Forelimb muscle (tissue), 1 donor: ENCODE measurements around the gene SYT7. TPM values are rescaled to one million over a fixed set of nuclear protein-coding genes. Genes with fewer than 3 reads are reported as not detected.

ENCODE experiments used
- DNase-seq: peaks from one replicate; pipeline ENCODE4 v3.0.0-alpha.2; 2013; ENCODE audit warnings: low read depth
- polyA plus RNA-seq: library from polyadenylated mRNA; unstranded; fragments of 120-200 nt; gene quantifications from one replicate; pipeline ENCODE4 v1.2.1, GENCODE V29; 2013; ENCODE audit not compliant: insufficient read length

The SYT7 gene
- polyA plus RNA-seq, 1 donor = 3.3 TPM

GRCh38 chr11:61585115-61585514 lies 4.2 kb upstream of the SYT7 start:
- DNase-seq = no peak

- no peak for DNase-seq
Observed at GRCh38 chr11:61581931-61582330, 1.1 kb upstream of the SYT7 start.

GRCh38 chr11:61580271-61580888 lies 496 bp downstream of the SYT7 start:
- DNase-seq = no peak

GRCh38 chr11:61579676-61580270 lies 1.1 kb downstream of the SYT7 start:
- DNase-seq = no peak

GRCh38 chr11:61578819-61579675 lies 1.8 kb downstream of the SYT7 start:
- no peak for DNase-seq

- no peak for DNase-seq
Observed at GRCh38 chr11:61577383-61578118, 3.3 kb downstream of the SYT7 start.

- DNase-seq = no peak
Observed at GRCh38 chr11:61575886-61576861, 4.7 kb downstream of the SYT7 start.

GRCh38 chr11:61574611-61575010 lies 6.3 kb downstream of the SYT7 start:
- no peak for DNase-seq

GRCh38 chr11:61572913-61573312 lies 8.0 kb downstream of the SYT7 start:
- DNase-seq = no peak

GRCh38 chr11:61571869-61572268 lies 9.0 kb downstream of the SYT7 start:
- no peak for DNase-seq

GRCh38 chr11:61571337-61571736 lies 9.5 kb downstream of the SYT7 start:
- DNase-seq = no peak

GRCh38 chr11:61569701-61570100 lies 11.2 kb downstream of the SYT7 start:
- no peak for DNase-seq

GRCh38 chr11:61569018-61569417 lies 11.9 kb downstream of the SYT7 start:
- DNase-seq = no peak

- DNase-seq = peak; percentile 48
Observed at GRCh38 chr11:61567286-61568061, 13.4 kb downstream of the SYT7 start.

- no peak for DNase-seq
Observed at GRCh38 chr11:61564936-61565696, 15.8 kb downstream of the SYT7 start.

- DNase-seq = no peak
Observed at GRCh38 chr11:61560751-61561150, 20.1 kb downstream of the SYT7 start.

GRCh38 chr11:61556621-61557020 lies 24.3 kb downstream of the SYT7 start:
- no peak for DNase-seq

GRCh38 chr11:61555978-61556377 lies 24.9 kb downstream of the SYT7 start:
- no peak for DNase-seq
